Activated T-cell treated with anti-CD3 and anti-CD28 coated beads for 4 hours (primary cell): Measurements from ENCODE around the gene LAP3.
"Not testable (repeated sequence)": the region's sequence is repeated elsewhere in the genome, so short reads cannot be mapped to it uniquely, and the experiment has no call there.

Experiments
- DNase-seq: peaks from one replicate; pipeline ENCODE4 v3.0.0-alpha.2; 2020

LAP3 gene

DNA sequence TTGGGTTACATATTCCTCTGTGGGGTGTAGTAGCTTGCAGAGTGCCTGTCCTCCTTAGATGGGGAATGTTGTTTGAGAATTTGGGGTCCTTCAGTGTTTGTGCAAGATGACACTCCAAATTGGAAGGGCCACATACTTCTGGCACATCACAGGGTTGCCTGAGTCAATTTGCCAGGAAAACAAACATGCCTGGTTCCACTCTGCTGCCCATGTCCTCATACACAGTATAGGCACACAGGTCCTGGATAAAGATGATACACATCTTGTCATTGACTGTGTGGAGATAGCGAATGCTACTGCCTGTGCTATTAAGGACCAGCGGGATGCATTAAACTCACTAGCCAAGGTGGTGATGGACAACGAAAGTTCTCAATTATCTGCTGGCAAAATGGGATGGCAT, 11.2 kb upstream of the LAP3 start:
- no peak for DNase-seq

- DNase-seq, result no peak
These were observed 9.7 kb upstream of the LAP3 start for GRCh38 chr4:17567271-17567670.

DNA sequence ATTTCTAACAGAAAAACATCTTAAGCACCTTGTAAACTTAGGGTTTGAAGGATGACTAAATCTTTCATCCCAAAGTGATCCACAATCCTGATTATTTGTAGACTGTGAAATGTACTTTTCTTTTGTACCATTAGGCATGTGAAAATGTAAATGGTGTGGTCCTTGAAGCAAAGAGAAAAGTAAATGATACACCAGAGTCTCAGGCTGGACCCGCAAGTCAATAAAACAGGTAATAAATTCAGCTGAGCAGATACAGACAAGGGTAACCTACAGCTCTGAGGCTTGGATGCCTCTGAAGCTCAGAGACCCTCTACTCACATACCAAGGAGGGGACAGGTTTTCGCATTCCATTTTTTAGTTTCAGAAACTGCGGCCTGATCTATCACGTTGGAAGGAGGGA, 2.8 kb upstream of the LAP3 start:
- no peak for DNase-seq

- not testable (repeated sequence) for DNase-seq
These were observed 1.8 kb upstream of the LAP3 start for GRCh38 chr4:17575177-17575576.

- peak; percentile 23 for DNase-seq
These were observed 875 bp downstream of the LAP3 start for GRCh38 chr4:17577665-17578481.

GRCh38 chr4:17578482-17578891, 1.5 kb downstream of the LAP3 start:
- DNase-seq, result no peak

- DNase-seq, result no peak
These were observed 4.0 kb downstream of the LAP3 start for GRCh38 chr4:17580969-17581368.

- no peak for DNase-seq
These were observed 6.3 kb downstream of the LAP3 start for GRCh38 chr4:17583276-17583675.

DNA sequence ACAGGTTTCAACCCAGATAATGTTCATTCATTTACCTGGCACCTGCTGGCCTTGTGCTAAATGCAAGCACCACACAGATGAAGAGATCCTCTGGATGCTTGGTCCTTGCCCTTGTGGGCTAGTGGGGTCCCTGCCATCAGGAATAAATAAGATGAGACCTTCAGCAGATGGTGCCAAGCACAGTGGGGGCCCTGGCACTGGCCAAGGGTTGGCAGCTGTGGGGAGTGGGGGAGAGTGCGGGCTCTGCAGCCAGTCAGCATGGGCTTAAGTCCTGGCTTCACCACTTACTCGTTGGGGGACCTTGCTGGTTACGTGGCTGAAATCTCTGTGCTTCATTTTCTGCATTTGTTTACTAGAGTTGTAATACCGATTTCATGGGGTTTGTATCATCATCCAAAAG, 6.9 kb downstream of the LAP3 start:
- DNase-seq, result no peak

DNA sequence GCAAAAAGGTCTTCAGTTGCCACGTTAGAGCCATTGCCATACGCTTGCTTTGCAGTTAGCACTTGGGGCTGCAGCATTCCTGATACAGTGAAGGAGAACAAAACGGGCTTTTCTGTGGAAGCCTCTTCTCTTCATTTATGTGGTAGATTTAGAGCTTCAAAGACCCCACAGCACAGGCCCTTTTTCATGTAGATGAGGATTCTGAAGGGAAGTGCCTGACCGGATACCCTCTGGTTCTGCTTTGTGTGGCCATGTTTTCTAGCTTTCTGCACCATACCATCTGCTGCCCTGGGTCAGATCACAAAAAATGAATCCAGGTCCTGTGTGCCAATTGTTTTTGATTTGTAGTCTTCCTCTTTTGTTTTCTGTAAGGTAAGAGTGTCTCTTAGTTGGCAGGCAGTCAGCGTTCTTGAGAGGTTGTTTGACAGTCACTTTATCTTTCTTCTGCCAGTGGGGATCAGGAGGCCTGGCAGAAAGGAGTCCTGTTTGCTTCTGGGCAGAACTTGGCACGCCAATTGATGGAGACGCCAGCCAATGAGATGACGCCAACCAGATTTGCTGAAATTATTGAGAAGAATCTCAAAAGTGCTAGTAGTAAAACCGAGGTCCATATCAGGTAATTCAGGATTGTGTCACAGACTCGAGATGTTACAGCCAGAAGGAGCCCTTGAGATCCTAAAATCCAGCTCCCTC, 7.7 kb downstream of the LAP3 start:
- DNase-seq, result no peak

DNA sequence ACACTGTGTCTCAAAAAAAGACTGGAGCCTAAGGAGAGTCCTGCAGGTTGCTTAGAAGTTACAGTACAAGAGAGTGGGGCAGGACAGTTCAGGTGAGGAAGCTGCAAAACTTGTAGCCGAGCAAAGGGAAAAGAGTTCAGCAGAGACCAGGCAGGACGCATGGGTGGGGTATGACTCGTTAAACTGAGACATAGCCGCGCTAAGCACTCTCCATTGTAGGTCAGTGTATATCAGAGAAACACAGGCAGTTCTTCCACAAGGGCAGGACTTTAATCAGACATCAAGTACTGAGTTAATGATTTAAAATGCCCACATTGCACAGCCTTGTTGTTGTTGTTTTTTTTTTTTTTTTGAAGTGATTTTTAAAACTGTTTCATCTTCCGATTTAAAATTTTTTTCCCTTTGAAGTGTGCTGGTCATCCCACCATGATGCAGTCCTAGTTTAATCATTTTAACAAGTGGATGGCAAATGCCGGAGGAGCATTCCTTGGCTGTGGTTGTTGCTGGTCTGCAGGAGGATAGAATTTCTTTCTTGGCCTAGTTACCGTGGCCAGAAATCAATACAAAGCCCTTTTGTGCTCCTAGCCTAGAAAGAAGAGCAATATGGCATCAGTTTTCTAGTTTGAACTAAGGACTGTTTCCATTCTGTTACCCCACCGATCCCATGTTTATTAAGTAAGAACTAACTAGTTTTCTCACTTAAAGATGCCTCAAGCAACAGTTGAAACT, 10.3 kb downstream of the LAP3 start:
- no peak for DNase-seq

GRCh38 chr4:17589355-17589754, 12.4 kb downstream of the LAP3 start:
- DNase-seq, result no peak

DNA sequence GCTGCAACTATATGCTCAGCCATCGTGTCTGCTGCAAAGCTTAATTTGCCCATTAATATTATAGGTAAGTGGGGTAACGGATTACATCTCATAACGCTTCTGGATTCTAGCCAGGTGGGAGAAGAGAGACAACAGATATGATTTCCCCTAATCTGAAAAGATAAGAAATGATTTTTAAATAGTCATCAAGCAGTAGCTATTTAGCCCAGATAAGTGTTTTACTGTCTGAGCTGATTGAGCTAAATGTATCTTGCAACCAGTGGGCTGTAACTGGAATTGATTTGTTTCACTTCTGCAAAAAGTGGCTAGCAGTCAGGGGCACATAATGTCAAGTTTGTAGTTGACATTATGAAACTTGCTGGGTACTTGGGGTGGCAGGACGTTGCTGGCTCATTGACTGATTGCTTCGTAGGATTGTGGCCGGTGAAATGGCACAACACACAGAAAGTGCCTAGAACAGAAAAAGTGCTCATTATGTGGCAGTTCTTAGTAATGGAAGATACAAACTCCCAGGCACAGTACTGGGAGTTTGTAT, 18.5 kb downstream of the LAP3 start:
- no peak for DNase-seq

DNA sequence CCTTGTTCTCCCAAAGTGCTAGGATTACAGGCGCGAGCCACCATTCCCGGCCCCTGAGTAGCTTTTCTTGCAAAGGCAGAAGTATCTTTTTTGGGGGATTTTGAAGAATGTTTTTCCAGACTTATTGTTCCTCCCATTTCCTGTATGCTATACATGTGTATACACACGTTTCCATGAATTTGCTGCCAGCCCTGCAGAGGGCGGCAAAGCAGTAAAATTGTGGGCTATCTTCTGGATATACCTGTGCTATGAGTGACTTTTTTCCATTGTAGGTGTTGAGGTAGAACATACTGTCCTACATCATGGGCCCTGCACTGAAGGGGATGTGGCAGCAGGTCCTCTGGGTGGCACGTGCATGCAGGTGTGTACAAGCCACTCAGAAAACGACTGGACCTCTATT, 20.5 kb downstream of the LAP3 start:
- no peak for DNase-seq

- no peak for DNase-seq
These were observed 22.8 kb downstream of the LAP3 start for GRCh38 chr4:17599826-17600225.

DNA sequence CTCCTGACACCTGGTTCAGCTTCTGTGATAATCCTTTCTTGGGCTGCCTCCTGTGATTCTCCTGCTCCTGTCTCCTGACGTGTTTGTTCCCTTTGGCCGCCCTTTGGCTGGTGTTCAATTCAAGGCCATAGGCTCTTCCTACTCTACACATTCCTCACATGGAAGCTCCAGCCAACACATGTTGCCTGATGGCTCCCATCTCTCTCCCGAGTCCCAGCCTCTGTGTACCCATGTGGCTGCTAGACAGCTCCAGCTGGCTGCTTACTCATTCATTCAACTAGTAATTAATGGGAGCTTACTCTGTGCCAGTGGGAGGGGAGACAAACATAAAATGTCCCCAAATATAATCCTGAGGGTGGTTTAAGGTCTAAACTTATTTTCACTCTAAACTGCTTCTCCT, 28.2 kb downstream of the LAP3 start:
- DNase-seq, result no peak

GRCh38 chr4:17613761-17614415, 36.9 kb downstream of the LAP3 start:
- no peak for DNase-seq

GRCh38 chr4:17614416-17615299, 37.7 kb downstream of the LAP3 start, which contains the start of gene MED28:
Gene MED28 (plus strand): TSS chr4:17614641. CDS start chr4:17614655, 14 bp downstream.
- peak; percentile 93 for DNase-seq

- DNase-seq, result no peak
These were observed 39.3 kb downstream of the LAP3 start for GRCh38 chr4:17616283-17616682.

DNA sequence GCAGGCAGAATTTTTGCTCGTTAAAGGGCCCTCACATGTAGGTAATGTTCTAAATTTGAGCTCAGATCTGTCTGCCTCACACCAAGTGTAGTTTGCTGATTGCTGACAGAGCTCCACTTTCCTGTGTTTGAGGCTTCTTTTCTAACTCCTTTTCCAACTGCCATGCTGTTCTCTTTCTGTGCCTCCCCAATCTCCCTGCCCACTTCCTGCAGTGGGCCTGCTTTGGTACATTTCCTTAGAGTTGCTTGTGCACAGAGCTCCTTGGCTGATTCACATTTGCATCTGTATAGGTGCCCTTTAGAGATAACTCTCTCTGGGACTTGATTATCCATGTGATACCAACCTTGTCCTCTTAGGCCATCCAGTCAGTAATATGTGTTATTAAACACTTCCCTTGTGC, 41.9 kb downstream of the LAP3 start:
- no peak for DNase-seq

DNA sequence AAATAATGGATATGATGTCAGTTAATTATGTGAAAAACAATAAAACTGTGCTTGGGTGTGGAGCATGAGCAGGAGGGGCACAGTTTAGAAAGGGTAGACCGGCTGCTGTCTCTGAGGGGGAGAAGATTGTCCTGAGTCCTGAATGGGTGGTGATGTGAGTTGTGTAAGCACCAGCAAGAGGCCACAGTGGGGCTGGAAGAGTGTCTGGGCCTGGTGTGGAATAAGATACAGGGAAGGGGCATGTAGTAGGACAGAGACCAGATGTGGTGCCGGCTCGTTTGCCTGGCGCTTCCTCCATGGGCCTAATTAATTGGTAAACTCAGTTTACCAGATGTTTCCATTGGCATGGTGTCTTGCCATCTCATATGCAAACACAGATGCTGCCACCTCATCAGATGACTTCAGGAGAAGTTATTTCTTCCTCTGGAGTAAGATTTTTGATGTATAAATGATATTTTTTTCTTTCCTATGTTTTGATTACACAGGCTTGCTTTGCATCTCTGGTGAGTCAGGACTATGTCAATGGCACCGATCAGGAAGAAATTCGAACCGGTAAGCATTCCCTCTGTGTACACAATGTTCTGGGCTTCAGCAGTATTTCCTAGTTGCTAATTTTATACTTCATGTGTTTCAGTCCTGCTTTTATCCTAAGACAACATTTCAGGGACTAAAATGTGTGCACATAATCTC, 42.6 kb downstream of the LAP3 start:
- no peak for DNase-seq
